22Rv1 (cell line): ENCODE data around the gene UBE2E1.

Source experiments
- H3K27ac ChIP-seq: fragments of 450-650 bp; 2 replicates; pipeline ENCODE4 v1.5.1; 2017
- CTCF ChIP-seq: fragments of 450-650 bp; IDR thresholded peaks from 2 replicates; pipeline ENCODE4 v1.5.1; 2017; ENCODE audit warnings: mild to moderate bottlenecking
- ZFX ChIP-seq: fragments of 450-650 bp; IDR thresholded peaks from 2 replicates; pipeline ENCODE4 v1.6.1; 2017; ENCODE audit warnings: antibody characterized with exemption, borderline replicate concordance

UBE2E1 gene

GRCh38 chr3:23762214-23762613 lies 43.5 kb upstream of the UBE2E1 start:
- no peak overlapping the region for H3K27ac ChIP-seq
- TF ChIP-seq CTCF (no peak), ZFX (no peak)

DNA sequence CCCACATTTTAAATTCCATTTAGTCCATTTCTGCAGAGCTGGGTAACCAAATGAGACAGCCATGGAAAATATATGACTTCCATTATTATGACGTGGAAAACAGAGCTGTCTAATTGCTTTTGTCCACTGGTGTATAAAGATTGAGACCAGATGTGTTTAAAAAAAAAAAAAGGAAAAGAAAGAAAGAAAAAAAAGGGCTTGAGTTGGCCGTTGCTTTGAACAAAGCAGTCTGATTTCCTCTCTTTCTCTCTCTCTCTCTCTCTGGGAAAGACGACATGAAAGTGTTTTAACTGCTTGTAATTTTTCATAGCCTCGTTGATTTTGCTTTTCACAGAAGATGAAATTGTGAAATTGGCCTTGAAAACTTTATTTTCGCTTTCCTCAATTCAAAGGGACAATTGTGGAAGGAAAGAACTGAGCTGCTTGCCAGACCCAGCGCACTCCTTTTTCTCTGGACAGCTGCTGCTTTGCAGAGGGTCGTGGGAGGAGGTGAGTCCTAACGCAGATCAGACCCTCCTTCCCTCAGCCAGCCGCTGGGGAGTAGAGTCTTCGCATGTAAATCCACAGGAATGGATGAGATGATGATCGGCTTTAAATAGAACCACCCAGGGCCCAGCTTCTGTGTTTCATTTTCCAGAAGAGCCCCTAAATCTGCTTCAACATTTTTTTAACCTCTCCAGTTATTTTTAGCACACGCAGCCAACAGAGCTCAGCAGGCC lies 42.8 kb upstream of the UBE2E1 start:
- no peak for TF ChIP-seq CTCF
- TF ChIP-seq ZFX: no peak
- no peak overlapping the region for H3K27ac ChIP-seq

- TF ChIP-seq CTCF: no peak
- no peak for TF ChIP-seq ZFX
- H3K27ac ChIP-seq: no peak overlapping the region
Observed at GRCh38 chr3:23764407-23764806, 41.3 kb upstream of the UBE2E1 start.

- no peak overlapping the region for H3K27ac ChIP-seq
- TF ChIP-seq ZFX (no peak), CTCF (no peak)
Observed at GRCh38 chr3:23767546-23767945, 38.2 kb upstream of the UBE2E1 start.

DNA sequence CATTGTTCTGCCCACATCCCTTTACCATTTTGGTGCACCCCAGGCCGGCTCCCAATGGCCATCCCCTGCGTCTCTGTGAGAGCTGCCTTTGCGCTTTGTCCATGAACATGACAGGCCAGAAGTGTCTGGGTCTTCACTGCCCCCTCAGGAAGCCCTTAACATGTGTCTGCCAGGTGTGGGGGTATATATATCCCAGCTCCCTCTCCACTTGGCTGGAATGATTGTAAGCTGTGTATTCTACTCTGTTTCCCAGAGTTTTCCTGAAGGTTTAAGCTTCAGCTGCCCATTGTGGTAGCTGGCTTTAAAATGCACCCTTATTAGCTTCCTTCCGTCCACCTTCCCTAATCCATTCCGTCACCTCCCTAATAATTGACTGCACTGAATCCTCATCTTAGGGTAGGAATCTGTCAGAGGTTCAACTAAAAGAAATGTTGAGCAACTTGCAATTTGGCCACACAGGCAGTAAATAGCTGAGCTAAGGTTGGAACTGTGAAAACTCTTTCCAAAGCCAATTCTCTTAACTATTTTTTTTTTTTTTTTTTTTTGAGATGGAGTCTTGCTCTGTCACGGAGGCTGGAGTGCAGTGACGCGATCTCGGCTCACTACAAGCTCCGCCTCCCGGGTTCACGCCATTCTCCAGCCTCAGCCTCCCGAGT lies 30.4 kb upstream of the UBE2E1 start:
- no peak overlapping the region for H3K27ac ChIP-seq
- TF ChIP-seq CTCF: no peak
- no peak for TF ChIP-seq ZFX

DNA sequence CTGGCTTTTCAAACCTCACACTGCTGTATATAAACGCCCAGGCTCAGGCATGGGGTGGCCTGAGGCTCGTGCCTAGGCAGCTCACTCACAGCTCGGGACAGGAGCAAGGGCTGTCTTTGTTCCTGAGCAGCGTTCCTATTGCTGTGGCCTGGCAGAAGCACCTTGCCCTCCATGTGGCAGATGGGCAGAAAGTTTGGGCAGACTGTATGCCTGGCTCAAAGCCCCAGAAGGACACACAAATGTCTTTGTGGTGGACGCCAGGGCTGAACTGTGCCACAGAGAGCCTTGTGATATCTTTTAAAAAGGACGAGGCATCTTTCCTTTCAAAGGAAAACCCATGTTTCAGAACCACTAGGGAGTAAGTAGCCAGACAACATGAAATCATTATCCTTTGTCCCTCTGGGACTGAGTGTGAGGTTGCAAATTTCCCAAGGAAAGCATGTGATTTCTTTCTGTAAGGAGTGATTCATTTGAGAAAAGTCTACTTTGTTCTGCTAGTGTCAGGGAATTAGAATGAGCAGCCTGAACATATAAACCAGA lies 29.3 kb upstream of the UBE2E1 start:
- no peak overlapping the region for H3K27ac ChIP-seq
- TF ChIP-seq ZFX (no peak), CTCF (no peak)

GRCh38 chr3:23778446-23778845 lies 27.3 kb upstream of the UBE2E1 start:
- TF ChIP-seq CTCF: no peak
- no peak for TF ChIP-seq ZFX
- no peak overlapping the region for H3K27ac ChIP-seq
